ENCODE results near the gene PLXDC2. TPM values are rescaled to one million over a fixed set of nuclear protein-coding genes. Genes with fewer than 3 reads are reported as not detected.

The PLXDC2 gene
- total RNA-seq: 10.2 and 10.7 TPM in 2 replicates

GRCh38 chr10:19816411-19817230, at the start of gene PLXDC2:
Gene PLXDC2, plus strand, starts transcription at chr10:19816432.

All from dermis lymphatic vessel endothelial cell (primary cell).